ENCODE measurements around the gene TCEAL3.
"Not testable (repeated sequence)": the region's sequence is repeated elsewhere in the genome, so short reads cannot be mapped to it uniquely, and the experiment has no call there.

The TCEAL3 gene

GRCh38 chrX:103659460-103659859 is 51.7 kb downstream of the TCEAL3 start:
- ATAC-seq (replicated peaks); DNase-seq; H3K4me1 Mint-ChIP-seq (ENCODE audit: low read depth in 2 of 2); H3K9me3 Mint-ChIP-seq; H3K36me3 Mint-ChIP-seq (ENCODE audit: insufficient read depth); H3K4me3 Mint-ChIP-seq: not testable (repeated sequence)
- H3K27ac Mint-ChIP-seq, result peak overlapping the region in 1 of 2 donors; percentile 63
- H3K27me3 Mint-ChIP-seq, result peaks cover 7 to 20% of the 10 kb centered on the region in 2 donors
